ENCODE measurements around the gene RBM26. TPM values are rescaled to one million over a fixed set of nuclear protein-coding genes. Genes with fewer than 3 reads are reported as not detected.

Gene RBM26
- total and polyA plus RNA-seq, 12 donors: 7.5 to 46.8 (median 24.5) TPM

- intact Hi-C loops (cut with DNase I): no loop called here
- H3K4me1 ChIP-seq: peaks cover 0 to 62% (median 38%) of the 10 kb centered on the region in 9 donors
- no peak for DNase-seq
- no peak overlapping the region for H3K4me3 ChIP-seq
- H3K27me3 ChIP-seq: no peaks in the 10 kb centered on the region
- peaks cover 0 to 3% (median 0%) of the 10 kb centered on the region in 11 donors for H3K9me3 ChIP-seq
- 96 to 99% methylated on average over 5 of the region's 5 CpGs for WGBS, 2 donors
- no peak overlapping the region for H3K27ac ChIP-seq
- no peak for ATAC-seq
- H3K36me3 ChIP-seq: peaks cover 0 to 4% (median 0%) of the 10 kb centered on the region in 9 donors
- TF ChIP-seq, protein P1, sequence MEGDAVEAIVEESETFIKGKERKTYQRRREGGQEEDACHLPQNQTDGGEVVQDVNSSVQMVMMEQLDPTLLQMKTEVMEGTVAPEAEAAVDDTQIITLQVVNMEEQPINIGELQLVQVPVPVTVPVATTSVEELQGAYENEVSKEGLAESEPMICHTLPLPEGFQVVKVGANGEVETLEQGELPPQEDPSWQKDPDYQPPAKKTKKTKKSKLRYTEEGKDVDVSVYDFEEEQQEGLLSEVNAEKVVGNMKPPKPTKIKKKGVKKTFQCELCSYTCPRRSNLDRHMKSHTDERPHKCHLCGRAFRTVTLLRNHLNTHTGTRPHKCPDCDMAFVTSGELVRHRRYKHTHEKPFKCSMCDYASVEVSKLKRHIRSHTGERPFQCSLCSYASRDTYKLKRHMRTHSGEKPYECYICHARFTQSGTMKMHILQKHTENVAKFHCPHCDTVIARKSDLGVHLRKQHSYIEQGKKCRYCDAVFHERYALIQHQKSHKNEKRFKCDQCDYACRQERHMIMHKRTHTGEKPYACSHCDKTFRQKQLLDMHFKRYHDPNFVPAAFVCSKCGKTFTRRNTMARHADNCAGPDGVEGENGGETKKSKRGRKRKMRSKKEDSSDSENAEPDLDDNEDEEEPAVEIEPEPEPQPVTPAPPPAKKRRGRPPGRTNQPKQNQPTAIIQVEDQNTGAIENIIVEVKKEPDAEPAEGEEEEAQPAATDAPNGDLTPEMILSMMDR (IDR thresholded peaks at IDR 0.05): no peak
These were observed 21.9 kb downstream of the RBM26 start for GRCh38 chr13:79384022-79384610.

GRCh38 chr13:79382545-79383275 lies 23.3 kb downstream of the RBM26 start:
- Histone ChIP-seq H3K36me3 (peaks cover 0 to 14% (median 6%) of the 10 kb centered on the region in 9 donors), H3K27ac (peak overlapping the region in 1 of 10 donors; percentile 32), H3K4me3 (no peak overlapping the region), H3K9me3 (peaks cover 0 to 3% (median 0%) of the 10 kb centered on the region in 11 donors), H3K4me1 (peaks cover 0 to 54% (median 40%) of the 10 kb centered on the region in 9 donors), H3K27me3 (no peaks in the 10 kb centered on the region)
- TF ChIP-seq, protein P1 (IDR thresholded peaks at IDR 0.05): no peak
- intact Hi-C loops (cut with DNase I): loop anchor here in 1 of 10 donors (2.0 kb wide), 1 partner anchor 56 kb away; no protein-coding TSS in a partner anchor
- ATAC-seq: no peak
- 47 to 51% methylated on average over 1 of the region's 1 CpG for WGBS, 2 donors
- no peak for DNase-seq

DNA sequence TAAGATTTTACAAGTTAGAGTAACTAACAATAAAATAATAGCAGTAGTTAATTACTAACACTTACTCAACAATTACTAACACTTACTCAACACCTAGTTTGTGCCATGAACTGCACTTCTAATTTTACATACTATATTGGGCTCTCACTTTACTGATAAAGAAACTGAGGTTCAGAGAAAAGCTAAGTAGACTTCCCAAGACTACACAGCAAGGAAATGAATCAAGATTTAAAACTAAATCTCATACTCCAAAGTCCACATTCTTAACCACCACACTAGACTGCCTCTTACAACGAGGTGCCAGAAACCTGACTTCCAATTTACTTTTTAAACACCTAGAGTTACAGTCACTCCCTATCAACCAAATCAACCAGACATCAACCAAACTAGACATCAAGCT lies 25.1 kb downstream of the RBM26 start:
- peaks cover 0 to 31% (median 19%) of the 10 kb centered on the region in 9 donors for H3K36me3 ChIP-seq
- ATAC-seq (no peak), DNase-seq (no peak)
- WGBS, 2 donors: 84 to 97% methylated on average over 1 of the region's 1 CpG
- H3K4me3 ChIP-seq: no peak overlapping the region
- H3K9me3 ChIP-seq: peaks cover 0 to 3% (median 0%) of the 10 kb centered on the region in 11 donors
- TF ChIP-seq, protein P1 (IDR thresholded peaks at IDR 0.05): no peak
- intact Hi-C loops (cut with DNase I): no loop called here
- H3K4me1 ChIP-seq: peaks cover 0 to 39% (median 24%) of the 10 kb centered on the region in 9 donors
- no peaks in the 10 kb centered on the region for H3K27me3 ChIP-seq
- no peak overlapping the region for H3K27ac ChIP-seq

- Histone ChIP-seq H3K4me3 (no peak overlapping the region), H3K36me3 (peaks cover 0 to 46% (median 25%) of the 10 kb centered on the region in 9 donors), H3K27me3 (no peaks in the 10 kb centered on the region), H3K4me1 (peaks cover 0 to 31% (median 13%) of the 10 kb centered on the region in 9 donors), H3K9me3 (peaks cover 0 to 3% (median 0%) of the 10 kb centered on the region in 11 donors), H3K27ac (no peak overlapping the region)
- no peak for DNase-seq
- TF ChIP-seq, protein P1 (IDR thresholded peaks at IDR 0.05): no peak
- WGBS, 2 donors: 69 to 79% methylated on average over 5 of the region's 5 CpGs
- intact Hi-C loops (cut with DNase I): loop anchor here in 1 of 10 donors (2.0 kb wide), 1 partner anchor 14 kb away; no protein-coding TSS in a partner anchor
- peak in 1 of 8 donors; percentile 74 for ATAC-seq
These were observed 26.8 kb downstream of the RBM26 start for GRCh38 chr13:79379274-79379673.

All from heart right ventricle (tissue), 16 donors.